Measurements from ENCODE around the gene C22orf31. TPM values are rescaled to one million over a fixed set of nuclear protein-coding genes. Genes with fewer than 3 reads are reported as not detected.

Gene C22orf31
- total RNA-seq, 4 donors from 2014 or later, result not detected

DNA sequence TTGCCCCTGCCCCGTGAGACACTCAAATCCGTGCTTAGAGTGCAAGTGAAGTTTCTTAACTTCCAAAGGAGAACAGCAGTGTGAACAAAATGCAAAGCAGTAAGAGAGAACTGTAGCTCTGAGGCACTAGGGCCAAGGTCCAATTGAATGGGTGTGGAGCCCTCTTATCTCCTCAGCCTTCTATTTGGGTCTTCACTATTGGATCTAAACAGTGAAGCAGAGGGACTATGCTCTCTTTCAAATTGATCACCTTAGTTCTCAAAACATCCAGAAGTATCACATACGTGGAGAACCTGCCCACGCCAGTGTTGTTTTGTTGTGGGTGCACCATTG lies 49.6 kb downstream of the C22orf31 start:
- TF ChIP-seq, protein P1, sequence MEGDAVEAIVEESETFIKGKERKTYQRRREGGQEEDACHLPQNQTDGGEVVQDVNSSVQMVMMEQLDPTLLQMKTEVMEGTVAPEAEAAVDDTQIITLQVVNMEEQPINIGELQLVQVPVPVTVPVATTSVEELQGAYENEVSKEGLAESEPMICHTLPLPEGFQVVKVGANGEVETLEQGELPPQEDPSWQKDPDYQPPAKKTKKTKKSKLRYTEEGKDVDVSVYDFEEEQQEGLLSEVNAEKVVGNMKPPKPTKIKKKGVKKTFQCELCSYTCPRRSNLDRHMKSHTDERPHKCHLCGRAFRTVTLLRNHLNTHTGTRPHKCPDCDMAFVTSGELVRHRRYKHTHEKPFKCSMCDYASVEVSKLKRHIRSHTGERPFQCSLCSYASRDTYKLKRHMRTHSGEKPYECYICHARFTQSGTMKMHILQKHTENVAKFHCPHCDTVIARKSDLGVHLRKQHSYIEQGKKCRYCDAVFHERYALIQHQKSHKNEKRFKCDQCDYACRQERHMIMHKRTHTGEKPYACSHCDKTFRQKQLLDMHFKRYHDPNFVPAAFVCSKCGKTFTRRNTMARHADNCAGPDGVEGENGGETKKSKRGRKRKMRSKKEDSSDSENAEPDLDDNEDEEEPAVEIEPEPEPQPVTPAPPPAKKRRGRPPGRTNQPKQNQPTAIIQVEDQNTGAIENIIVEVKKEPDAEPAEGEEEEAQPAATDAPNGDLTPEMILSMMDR (IDR thresholded peaks at IDR 0.05; ENCODE audit: low read depth), result no peak

DNA sequence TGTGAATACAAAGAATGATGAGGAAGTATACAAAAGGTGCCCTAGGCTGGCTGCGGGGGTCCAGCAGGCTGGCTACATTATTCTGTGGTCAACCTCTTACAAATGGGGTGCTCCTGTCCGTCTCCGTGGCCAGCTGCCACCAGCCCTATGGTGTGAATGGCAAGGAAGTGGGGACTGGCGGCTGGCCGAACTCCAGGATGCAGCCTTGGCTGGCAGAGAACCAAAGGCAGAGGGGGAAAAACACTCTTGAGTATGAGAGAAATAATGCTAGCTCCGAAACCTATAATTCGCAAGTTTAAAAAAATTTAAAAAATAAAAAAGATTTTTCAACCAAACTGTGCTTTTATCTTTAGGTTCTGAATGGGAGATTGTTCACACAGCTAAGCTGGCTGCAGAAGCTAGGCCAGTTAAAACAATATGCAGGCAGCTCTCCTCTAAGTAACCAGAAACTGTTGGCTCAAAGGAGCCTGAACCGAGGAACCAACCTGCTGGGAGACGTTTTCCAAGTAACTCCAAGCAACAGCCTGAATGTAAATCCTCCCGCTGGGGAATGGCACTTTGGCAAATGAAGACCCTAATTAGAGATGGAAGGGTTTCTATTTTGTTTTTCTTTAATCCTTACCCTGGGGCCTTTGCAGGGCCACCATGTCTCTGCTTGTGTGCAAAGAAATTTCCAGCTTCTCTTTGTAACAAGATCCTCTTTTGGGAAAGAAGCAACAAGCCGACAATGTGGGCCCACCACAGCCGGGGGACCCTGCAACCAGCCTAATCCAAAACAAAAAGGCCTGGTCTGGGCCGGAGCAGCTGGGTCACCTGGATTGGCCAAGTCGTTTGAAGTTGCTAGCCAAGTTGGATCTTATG lies 50.2 kb downstream of the C22orf31 start:
- TF ChIP-seq, protein P1 (IDR thresholded peaks at IDR 0.05; ENCODE audit: low read depth), result no peak

DNA sequence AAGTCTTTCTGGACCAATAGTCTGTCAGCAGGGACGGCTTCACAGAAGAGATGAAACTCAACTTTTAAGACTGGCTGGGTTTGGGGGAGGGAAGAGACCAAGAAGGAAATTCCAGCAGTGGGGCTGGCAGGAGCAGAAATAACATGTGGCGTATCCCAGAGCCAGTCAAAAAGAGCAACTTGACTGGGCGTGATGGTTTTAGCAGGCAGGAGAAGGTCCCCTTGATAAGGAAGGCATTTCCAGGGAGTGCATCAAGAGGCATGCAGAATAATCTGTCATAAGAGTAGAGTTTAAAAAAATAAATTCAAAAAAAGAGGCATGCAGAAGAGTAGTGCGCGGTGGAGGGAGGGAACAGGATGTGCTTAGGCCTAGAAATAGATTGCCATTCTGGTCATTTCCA lies 52.5 kb downstream of the C22orf31 start:
- TF ChIP-seq, protein P1 (IDR thresholded peaks at IDR 0.05; ENCODE audit: low read depth), result no peak

Other genes with a start within 250 kb of the C22orf31 start
- gene ZNRF3, start 178.3 kb downstream of the C22orf31 start, total RNA-seq, result 1 to 10 TPM; 1.7 to 8.1 (median 4.8) TPM
- gene KREMEN1, start 11.2 kb upstream of the C22orf31 start, total RNA-seq, result 10 to 100 TPM in 1 of 4 donors, 1 to 10 TPM in 3; 7.6 to 15.9 (median 8.9) TPM
- 1 to 10 TPM in 1 of 4 donors, under 1 TPM in 2, not detected in 1; 0.17 to 1.3 (median 0.94) TPM for gene EMID1, start 144.1 kb upstream of the C22orf31 start, total RNA-seq
- gene RHBDD3, start 206.2 kb upstream of the C22orf31 start, total RNA-seq, result 10 to 100 TPM in 3 of 4 donors, 1 to 10 TPM in 1; 7.3 to 32.0 (median 14.2) TPM
- 100 to 1,000 TPM; 132 to 179 (median 168) TPM for gene EWSR1, start 206.4 kb upstream of the C22orf31 start, total RNA-seq
- 10 to 100 TPM in 2 of 4 donors, 1 to 10 TPM in 2; 7.5 to 31.6 (median 10.3) TPM for gene GAS2L1, start 244.8 kb upstream of the C22orf31 start, total RNA-seq

Measured in subcutaneous adipose tissue (tissue), 4 donors.